Measurements from ENCODE around the gene SLIT3. TPM values are rescaled to one million over a fixed set of nuclear protein-coding genes. Genes with fewer than 3 reads are reported as not detected.

SLIT3 gene
- total RNA-seq, 2 experiments from 2014 or later: not detected

DNA sequence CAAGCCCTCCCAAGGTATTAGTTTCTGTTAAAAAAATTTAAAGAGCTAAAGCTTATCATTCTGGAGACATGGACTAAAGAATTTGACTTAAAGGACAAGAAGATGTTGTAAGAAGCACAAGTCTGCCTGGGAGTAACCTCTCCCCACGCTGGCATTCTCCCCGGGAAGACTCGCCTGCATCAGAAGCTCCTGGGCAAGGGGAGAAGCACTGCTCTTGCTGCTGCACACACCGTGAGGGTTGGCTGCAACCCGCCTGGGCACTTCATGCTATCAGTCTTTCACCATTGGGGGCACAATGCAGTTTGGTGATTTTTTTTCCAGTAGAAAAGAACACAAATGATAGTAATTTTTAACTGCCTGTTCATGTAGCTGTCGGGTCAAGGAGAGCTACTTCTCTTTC lies 529.3 kb downstream of the SLIT3 start:
- Histone ChIP-seq H3K36me3 (ENCODE audit: insufficient read depth, low read length) (no peaks in the 10 kb centered on the region), H3K4me1 (ENCODE audit: insufficient read depth, low read length) (no peaks in the 10 kb centered on the region), H3K27ac (ENCODE audit: low read depth in 1 of 2, low read length in 2 of 2) (no peak overlapping the region), H3K9me3 (ENCODE audit: control insufficient read depth in 1 of 2, insufficient read depth in 1 of 2, low read length in 2 of 2) (peaks cover 0 to 20% of the 10 kb centered on the region in 2 experiments), H3K4me3 (ENCODE audit: low read length) (no peak overlapping the region), H3K27me3 (ENCODE audit: control insufficient read depth in 1 of 2, insufficient read depth in 2 of 2, low read length in 2 of 2) (no peaks in the 10 kb centered on the region)
- H3K27me3 Mint-ChIP-seq: peaks cover 12% of the 10 kb centered on the region
- no peak for DNase-seq
- intact Hi-C loops (cut with DNase I, micrococcal nuclease): no loop called here
- POLR2A ChIA-PET: no interaction called here
- no peaks in the 10 kb centered on the region for H3K4me1 Mint-ChIP-seq (ENCODE audit: low read depth)
- CTCF ChIA-PET: no interaction called here
- ATAC-seq (ENCODE audit: poor library complexity): no peak
- no peak overlapping the region for H3K27ac Mint-ChIP-seq
- TF ChIP-seq, protein P1, sequence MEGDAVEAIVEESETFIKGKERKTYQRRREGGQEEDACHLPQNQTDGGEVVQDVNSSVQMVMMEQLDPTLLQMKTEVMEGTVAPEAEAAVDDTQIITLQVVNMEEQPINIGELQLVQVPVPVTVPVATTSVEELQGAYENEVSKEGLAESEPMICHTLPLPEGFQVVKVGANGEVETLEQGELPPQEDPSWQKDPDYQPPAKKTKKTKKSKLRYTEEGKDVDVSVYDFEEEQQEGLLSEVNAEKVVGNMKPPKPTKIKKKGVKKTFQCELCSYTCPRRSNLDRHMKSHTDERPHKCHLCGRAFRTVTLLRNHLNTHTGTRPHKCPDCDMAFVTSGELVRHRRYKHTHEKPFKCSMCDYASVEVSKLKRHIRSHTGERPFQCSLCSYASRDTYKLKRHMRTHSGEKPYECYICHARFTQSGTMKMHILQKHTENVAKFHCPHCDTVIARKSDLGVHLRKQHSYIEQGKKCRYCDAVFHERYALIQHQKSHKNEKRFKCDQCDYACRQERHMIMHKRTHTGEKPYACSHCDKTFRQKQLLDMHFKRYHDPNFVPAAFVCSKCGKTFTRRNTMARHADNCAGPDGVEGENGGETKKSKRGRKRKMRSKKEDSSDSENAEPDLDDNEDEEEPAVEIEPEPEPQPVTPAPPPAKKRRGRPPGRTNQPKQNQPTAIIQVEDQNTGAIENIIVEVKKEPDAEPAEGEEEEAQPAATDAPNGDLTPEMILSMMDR (IDR thresholded peaks at IDR 0.05): no peak
- no peaks in the 10 kb centered on the region for H3K36me3 Mint-ChIP-seq (ENCODE audit: low read depth)
- H3K4me3 Mint-ChIP-seq: no peak overlapping the region
- no peaks in the 10 kb centered on the region for H3K9me3 Mint-ChIP-seq

DNA sequence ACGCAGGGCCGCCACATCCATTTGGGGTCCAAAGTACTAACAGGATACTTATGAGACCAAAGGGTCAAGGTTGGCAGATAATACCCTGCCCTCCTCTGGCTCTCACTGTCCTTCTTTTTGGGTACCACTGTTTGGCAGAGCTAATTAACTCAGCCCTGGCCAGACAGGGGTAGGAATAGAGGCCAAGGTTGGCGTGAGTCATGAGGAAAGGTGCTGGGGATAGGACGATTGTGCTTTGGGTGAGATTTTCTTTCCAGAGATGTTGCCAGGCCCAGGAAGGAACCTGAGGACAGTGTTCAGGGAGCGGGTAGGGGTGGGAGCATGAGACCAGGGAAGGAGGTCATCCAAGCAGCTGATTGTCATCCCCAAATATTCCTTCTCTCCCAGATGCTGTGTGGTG lies 529.9 kb downstream of the SLIT3 start:
- no peak overlapping the region for H3K27ac Mint-ChIP-seq
- intact Hi-C loops (cut with DNase I, micrococcal nuclease): no loop called here
- Histone ChIP-seq H3K27ac (ENCODE audit: low read depth in 1 of 2, low read length in 2 of 2) (no peak overlapping the region), H3K4me1 (ENCODE audit: insufficient read depth, low read length) (no peaks in the 10 kb centered on the region), H3K4me3 (ENCODE audit: low read length) (no peak overlapping the region), H3K36me3 (ENCODE audit: insufficient read depth, low read length) (no peaks in the 10 kb centered on the region), H3K9me3 (ENCODE audit: control insufficient read depth in 1 of 2, insufficient read depth in 1 of 2, low read length in 2 of 2) (peaks cover 0 to 17% of the 10 kb centered on the region in 2 experiments), H3K27me3 (ENCODE audit: control insufficient read depth in 1 of 2, insufficient read depth in 2 of 2, low read length in 2 of 2) (no peaks in the 10 kb centered on the region)
- ChIA-PET POLR2A (no interaction called here), CTCF (no interaction called here)
- peaks cover 12% of the 10 kb centered on the region for H3K27me3 Mint-ChIP-seq
- no peaks in the 10 kb centered on the region for H3K9me3 Mint-ChIP-seq
- no peak overlapping the region for H3K4me3 Mint-ChIP-seq
- H3K36me3 Mint-ChIP-seq (ENCODE audit: low read depth): no peaks in the 10 kb centered on the region
- DNase-seq: no peak
- H3K4me1 Mint-ChIP-seq (ENCODE audit: low read depth): no peaks in the 10 kb centered on the region
- TF ChIP-seq, protein P1 (IDR thresholded peaks at IDR 0.05): no peak
- ATAC-seq (ENCODE audit: poor library complexity): no peak

DNA sequence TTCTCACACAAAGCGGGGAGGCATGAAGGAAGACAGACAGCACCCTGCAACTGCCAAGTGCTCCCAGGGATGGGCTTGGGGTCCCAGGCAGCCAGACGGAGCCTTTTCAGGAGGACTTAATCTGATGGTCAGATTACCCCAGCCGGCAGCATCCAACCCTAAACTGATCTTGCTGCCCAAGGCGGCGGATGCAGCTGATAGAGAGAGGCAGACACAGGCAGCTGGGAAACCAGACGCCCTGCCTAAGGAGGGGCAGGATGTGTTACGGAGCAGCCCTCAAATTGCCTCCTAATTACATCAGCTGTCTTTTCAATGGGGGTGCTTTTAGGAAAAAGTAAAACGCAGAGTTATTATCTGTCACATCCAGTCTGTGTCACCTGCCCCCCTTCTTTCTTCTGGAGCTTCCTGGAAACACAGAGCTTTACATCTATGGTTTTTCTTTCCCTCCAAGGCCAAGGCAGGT lies 530.9 kb downstream of the SLIT3 start:
- H3K4me3 ChIP-seq (ENCODE audit: low read length): no peak overlapping the region
- H3K27ac Mint-ChIP-seq: no peak overlapping the region
- intact Hi-C loops (cut with DNase I, micrococcal nuclease): no loop called here
- CTCF ChIA-PET: no interaction called here
- no peaks in the 10 kb centered on the region for H3K4me1 Mint-ChIP-seq (ENCODE audit: low read depth)
- TF ChIP-seq, protein P1 (IDR thresholded peaks at IDR 0.05): no peak
- POLR2A ChIA-PET: no interaction called here
- ATAC-seq (ENCODE audit: poor library complexity) (no peak), DNase-seq (no peak)
- no peaks in the 10 kb centered on the region for H3K9me3 Mint-ChIP-seq
- H3K4me1 ChIP-seq (ENCODE audit: insufficient read depth, low read length): no peaks in the 10 kb centered on the region
- no peak overlapping the region for H3K27ac ChIP-seq (ENCODE audit: low read depth in 1 of 2, low read length in 2 of 2)
- no peaks in the 10 kb centered on the region for H3K27me3 ChIP-seq (ENCODE audit: control insufficient read depth in 1 of 2, insufficient read depth in 2 of 2, low read length in 2 of 2)
- peaks cover 7% of the 10 kb centered on the region for H3K27me3 Mint-ChIP-seq
- H3K36me3 Mint-ChIP-seq (ENCODE audit: low read depth): no peaks in the 10 kb centered on the region
- no peaks in the 10 kb centered on the region for H3K36me3 ChIP-seq (ENCODE audit: insufficient read depth, low read length)
- H3K4me3 Mint-ChIP-seq: no peak overlapping the region
- H3K9me3 ChIP-seq (ENCODE audit: control insufficient read depth in 1 of 2, insufficient read depth in 1 of 2, low read length in 2 of 2): peaks cover 0 to 19% of the 10 kb centered on the region in 2 experiments
